ENCODE data around the gene CPNE9.

CPNE9 gene, protein sequence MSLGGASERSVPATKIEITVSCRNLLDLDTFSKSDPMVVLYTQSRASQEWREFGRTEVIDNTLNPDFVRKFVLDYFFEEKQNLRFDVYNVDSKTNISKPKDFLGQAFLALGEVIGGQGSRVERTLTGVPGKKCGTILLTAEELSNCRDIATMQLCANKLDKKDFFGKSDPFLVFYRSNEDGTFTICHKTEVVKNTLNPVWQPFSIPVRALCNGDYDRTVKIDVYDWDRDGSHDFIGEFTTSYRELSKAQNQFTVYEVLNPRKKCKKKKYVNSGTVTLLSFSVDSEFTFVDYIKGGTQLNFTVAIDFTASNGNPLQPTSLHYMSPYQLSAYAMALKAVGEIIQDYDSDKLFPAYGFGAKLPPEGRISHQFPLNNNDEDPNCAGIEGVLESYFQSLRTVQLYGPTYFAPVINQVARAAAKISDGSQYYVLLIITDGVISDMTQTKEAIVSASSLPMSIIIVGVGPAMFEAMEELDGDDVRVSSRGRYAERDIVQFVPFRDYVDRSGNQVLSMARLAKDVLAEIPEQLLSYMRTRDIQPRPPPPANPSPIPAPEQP

DNA sequence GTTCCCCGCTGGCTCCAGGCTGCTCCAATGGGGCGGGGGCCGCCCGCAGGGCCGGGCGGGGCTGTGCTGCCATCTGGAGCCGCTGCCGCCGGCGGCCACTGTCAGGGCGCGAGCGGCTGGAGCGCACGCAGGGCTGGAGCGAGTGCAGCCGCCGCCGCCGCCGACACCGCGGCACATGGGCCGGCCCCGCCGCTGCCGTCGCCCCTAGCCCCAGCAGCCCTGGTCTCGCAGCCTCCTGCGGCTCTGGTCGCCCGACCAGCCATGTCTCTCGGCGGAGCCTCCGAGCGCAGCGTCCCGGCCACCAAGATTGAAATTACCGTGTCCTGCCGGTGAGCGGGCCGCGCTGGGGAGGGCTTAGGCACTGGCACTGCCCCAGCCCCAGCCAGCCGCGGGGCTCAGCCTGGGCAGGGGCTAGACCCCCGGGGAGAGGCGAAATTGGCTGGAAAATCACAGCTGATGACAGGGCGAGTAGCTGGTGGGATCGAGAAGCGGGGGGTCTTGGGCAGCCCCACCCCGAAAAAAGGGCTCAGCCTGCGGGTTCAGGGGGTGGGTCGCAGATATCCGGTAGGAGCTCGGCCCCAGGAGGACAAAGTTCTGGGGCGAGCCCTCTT lies at the start of gene CPNE9:
Gene CPNE9, plus strand, starts transcription at position 98 of the 611 bp plus-strand sequence. Its CDS starts 164 bp downstream, at position 262.
- DNase-seq = no peak

DNA sequence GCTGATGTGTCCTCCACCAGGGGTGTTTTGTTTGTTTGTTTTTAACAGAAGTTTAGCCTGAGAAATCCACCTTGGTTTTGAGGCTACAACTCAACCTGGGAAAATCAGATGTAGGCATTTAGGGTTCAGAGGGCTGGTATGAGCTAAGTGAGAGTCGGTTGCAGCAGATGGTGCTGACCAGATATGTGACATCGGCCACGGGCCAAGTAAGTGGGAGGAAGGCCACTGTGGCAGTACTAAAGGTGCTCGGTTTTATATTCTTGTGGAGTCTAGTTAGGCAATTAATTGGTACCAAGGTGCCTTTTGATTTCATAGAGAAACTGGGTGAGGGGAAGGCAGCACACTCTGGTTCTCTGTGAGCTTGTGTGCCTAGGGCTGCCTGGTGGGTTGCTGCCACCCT lies 43.8 kb upstream of the CPNE9 start:
- DNase-seq = no peak

DNA sequence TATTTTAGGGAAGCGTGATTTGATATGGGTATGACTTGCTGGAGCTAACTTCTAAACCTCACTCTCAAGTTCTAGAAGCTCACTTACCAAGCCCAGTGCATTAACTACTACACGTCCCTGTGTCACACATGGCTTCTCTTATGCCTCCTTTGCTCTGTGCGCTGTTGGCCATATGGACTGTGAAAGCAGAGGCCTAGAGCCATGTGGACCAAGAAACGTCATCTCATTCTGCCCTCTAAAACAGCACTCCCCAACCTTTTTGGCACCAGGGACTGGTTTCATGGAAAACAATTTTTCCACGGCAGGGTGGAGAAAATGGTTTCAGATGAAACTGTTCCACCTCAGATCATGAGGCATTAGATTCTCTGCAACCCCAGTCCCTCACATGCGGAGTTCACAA lies 42.7 kb upstream of the CPNE9 start:
- DNase-seq = no peak

DNA sequence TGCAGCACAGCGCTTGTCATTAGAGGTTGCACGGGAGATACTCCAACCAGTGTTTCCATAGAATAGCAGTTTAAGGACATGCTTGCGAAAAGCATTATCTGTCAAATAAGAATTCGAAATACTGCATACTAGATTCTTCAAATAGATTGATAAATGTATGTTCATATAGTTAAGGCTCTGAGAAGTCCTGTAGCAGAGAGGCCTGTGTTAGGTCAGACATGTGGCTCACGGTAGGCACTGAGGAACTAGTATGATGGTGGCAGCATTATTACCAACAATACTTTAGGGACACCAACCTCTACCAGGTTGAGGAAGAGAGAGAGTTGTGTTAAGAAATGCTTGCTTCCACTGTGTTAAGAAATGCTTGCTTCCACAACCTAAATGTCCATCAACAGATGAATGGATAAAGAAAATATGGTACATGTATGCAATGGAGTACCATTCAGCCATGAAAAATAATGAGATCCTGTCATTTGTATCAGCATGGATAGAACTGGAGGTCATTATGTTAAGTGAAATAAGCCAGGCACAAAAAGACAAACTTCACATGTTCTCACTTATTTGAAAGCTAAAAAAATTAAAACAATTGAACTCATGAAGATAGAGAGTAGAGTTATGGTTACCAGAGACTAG lies 39.4 kb upstream of the CPNE9 start:
- DNase-seq = no peak

DNA sequence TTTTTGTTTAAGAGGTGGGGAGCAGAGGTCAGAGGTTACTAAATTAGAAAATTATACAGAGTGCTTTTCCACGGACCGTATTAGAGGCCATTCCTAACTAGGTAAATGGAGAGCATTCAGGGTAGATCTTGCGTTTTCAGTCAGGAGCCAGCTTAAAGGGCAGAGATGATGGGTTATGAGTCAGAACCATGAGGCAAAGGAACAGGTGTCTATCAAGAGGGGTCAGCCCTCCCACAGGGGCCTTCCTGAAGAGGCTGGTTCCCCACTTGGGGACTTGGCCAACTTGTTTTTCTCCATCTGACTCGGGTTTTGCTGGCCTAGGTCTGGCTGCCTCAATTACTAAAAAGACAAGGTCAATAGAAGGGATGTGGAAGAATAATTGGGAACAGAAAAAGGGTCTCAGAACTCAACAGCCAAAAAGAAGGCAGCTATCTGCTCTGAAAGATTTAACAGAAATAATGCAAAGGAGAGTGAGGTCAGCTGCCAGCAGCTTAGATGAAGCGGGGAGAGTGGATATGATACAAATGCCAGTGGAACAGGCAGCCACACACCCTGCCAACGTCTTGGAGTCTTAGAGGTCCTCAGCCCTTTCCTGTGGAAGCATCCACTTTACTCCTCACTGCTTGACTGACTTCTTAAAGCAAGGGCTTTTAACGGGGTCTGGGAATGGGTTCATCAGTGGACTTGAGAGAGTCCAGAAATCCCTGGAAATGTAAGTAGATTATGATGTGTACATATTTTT lies 36.8 kb upstream of the CPNE9 start:
- no peak for DNase-seq

DNA sequence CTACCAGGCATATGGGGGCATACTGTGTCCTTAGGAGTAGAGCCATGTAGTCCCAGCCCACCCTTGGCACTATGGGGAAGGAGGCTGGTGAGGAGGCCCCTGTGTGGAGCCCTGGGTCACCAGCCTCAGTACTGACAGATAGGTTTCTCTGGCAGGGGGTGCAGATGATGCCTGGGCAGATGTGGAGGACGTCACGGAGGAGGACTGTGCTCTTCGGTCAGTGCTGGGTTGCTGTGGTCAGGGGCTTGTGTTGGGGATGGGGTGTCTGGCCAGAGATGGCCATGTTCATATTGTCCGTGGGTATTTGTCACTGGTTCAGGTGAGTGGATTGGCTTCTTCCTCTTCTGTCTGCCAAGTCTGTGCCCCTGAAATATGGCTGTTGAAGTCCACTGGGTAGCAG lies 34.4 kb upstream of the CPNE9 start:
- DNase-seq = no peak

DNA sequence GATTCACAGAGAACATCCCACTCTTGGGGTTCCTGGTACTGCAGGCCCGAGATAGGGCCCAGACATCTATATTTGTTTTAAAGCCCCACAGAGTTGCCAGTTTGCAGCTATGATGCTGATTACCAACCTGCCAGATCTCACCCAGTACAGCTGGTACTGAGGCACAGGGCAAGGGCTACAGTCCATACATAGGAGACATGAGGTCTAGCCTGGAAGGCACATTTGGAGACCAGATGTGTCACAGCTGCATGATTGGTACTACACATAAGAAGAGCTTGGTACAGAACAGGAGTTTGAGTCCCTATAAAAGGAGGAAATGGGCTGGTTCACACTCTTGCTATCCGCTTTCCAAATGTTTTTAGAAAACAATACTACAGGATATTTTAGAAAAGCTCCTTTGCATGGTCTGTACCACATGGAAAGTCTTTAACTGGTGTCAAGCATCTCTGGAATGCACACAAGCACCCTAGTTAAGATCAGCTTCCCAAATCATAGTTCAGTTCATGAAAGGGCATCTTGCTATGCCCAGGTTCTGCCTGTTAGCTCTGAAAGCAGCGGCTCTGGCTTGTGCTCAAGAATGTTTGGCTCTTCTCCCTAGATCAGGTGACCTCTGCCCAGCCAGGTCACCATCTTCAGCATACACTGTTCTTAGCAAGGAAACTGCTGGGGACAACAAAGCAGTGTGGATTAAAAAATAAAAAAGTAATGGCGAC lies 33.8 kb upstream of the CPNE9 start:
- no peak for DNase-seq

DNA sequence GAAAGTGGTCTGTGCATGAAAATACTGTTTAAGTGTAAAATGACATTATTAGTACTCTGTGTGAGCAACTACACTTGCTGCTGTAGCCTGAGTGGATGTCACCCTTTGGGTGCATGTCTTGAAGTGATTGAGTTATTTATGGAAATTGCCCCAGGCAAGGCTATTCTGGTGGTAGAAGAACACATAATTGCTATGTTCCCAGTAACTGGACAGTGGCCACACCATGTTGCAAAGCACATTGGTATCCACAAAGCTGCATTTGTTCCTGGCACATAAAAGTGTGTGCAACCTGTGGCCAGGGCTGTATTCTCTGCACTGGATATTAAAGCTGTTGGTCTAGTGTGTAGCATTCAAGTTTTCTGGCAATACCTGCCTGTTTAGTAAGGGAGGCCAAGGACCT lies 30.6 kb upstream of the CPNE9 start:
- DNase-seq = no peak

DNA sequence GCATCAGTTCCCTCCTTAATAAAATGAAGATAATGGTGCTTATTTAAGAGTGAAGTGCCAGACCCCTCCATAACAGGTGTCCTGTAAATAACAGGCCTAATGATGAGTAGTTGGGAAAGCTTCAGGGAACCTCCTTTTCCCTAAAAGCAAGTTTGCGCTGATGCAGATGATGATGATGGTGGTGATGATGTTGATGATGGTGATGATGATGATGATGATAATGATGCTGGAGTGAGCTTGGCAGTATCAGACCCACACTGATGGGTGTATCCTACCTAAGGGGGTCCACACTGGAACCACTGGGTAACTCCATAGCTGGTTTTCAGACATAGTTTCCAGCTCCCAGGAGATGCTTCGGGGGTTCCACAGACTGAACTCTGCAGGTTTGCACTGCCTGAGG lies 29.9 kb upstream of the CPNE9 start:
- DNase-seq = no peak

DNA sequence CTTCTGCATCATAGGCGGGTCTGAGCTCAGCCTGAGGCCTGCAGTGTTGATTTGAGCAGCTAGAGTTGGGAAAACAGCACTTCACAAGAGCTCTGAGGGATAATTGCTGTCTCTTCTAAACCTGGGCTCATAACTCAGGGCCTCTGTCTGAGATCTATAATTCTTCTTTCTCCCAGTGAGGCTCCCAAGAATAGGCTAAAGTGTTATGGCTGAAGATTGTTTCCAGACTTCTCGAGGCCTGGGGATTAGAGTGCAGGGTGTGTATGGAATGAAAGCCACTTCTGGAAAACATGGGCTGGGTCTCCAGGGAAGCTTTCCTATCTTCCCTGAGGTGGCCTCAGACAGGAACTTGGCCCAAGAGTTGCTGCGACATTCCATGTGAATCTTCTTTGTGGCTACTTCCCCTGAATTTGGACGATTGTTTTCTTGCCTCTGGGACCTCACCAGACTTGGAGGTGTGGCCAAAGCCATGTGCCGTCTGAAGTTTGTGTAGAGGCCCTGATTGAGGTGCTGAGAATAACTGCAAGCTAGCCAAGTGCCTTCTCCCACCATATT lies 27.8 kb upstream of the CPNE9 start:
- no peak for DNase-seq

DNA sequence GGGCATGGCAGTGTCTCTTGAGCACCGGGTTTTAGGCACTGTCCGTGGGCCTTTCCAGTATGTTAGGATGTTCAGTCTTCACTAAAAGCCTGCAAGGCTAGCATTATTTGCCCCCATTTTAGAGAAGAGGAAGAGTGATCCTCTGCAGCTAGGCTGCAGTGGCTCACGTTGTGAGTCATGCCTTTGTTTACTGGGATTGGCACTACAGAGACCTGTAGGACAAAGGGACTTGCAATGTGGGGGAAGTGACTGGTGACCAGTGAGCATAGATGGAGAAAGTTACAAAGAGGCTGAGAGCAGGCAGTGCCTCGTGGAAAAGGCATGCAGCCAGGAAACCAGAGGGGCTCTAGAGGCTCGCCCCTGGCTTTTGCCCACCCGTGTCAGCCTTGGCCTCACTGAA lies 26.8 kb upstream of the CPNE9 start:
- DNase-seq = no peak

DNA sequence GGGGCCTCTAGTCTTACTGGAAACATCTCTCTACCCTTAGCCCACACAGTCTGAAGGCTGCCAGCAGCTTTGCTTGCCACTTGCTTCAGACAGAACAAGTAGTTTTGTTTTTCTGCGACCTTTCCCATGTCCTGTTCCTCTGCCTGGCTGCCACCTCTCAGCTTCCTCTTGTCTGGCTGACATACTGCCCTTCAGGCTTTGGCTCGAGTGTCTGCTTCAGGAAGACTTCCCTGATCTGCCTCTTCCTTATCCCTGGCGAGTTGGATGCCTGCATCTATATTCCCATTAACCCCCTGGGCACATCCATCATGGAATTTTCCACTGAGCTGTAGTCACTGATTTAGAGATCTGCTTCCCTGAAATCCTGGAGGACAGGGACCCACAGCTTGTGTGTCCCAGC lies 25.1 kb upstream of the CPNE9 start:
- no peak for DNase-seq

DNA sequence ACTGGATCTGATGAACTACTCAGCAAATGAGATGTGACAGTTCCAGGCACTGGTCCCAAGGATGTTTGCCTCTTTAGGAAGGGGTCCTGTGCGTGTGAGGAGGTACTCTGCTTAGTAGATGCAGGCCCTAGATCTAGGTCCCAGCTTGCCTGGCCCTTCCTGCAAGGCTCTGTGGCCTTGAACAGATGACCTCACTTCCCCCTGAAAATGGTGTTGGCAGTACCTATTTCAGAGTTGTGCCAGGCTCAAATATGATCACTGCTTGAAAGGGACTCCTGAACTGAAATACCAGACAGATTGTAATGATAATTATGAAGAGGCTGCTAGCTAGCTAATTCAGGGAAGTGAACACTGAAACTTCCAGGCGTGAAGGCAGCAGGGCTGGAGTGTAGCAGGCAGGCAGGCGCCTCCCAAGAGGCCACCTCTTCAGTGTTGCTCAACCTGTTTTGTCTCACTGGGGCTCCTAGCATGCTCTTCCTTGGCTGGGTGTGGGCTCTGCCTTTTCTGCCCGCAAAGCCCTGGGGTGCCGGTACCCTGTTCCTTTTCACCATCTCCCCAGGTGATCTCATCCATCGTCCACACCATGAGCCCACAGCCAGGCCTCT lies 24.1 kb upstream of the CPNE9 start:
- DNase-seq = no peak

DNA sequence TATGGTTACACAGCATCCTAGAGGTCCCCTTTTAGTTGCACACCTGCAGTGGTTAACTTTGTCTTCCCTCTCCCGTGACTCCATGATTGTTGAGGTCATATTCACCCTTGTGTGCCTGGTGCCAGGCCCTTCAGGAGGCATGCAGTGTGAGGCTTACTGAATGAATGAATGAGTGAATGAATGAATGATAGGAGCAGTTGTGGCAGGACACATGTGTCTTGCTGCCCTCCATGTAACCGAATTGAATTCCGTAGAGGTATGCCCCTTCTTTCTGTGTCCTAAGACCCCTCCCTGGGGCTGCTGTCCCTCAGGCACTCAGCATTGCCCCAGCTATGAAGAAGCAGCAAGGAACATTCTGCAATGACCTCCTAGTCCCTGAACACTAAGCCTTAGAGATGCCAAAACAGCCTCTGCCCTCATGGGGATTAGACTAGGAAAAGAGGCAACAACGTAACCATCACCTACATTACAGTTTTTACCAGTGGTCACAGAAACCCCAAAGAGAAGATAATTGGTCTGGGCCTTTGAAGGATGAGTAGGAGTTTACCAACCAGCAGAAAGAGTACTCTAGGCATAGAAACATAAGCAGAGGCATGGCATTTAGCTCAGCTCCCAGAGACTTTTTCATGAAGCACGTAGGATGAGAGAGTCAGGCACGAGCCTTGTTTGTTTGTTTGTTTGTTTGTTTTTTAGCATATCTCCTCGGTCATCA lies 22.5 kb upstream of the CPNE9 start:
- no peak for DNase-seq

DNA sequence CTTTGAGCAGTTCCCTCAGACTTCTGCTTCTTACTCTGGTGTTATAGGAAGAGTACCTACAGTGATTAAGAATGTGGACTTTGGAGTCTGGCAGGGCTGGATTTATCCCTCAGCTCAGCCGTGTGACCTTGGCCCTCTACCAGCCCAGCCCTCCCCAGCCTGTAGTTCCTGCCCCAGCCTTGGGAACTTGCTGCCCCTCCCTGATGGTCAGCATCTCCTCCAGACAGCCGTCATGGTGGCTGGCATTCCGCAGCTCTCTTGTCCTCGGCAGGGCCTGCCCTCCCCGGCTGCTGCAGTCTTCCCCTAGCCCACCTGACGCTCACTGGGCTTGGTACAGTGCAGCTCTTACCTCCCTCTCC lies 21.9 kb upstream of the CPNE9 start:
- no peak for DNase-seq

DNA sequence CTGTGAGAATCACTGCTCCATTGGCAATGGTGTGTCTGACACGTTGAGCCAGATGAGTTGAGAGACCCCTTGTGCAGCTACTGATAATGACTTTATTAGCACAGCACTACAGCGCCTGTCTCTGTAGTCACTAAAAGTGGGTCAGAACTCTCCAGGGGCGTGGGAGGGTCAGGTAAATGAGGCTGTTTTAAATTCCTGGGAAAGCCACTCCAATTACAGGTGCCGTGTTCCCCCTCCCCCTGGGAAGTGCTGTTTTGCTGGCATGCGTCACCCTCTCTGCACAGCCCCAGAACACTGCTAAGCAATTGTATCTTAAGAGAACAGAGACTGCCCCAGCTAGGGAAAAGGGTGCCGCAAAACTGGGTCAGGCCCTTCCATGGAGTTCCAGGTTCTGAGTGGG lies 21.5 kb upstream of the CPNE9 start:
- no peak for DNase-seq

DNA sequence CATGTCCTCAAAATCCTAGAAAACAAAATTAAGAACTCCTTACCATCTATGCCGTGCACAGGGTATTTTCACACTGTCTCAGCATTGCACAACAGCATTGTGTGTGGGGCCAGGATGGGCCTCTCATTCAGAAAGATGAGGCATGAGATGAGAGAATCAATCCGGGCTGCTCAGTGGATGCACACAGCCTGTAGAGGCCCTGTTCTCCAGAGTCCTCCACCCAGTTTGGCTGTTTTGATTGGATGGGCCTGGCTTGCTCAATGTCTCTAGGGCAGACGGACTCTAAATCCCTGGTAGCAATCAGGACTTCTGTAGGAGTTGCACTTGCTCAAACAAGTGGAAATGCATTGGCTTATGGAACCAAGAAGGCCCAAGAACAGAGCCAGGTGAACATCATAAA lies 20.2 kb upstream of the CPNE9 start:
- DNase-seq = no peak

DNA sequence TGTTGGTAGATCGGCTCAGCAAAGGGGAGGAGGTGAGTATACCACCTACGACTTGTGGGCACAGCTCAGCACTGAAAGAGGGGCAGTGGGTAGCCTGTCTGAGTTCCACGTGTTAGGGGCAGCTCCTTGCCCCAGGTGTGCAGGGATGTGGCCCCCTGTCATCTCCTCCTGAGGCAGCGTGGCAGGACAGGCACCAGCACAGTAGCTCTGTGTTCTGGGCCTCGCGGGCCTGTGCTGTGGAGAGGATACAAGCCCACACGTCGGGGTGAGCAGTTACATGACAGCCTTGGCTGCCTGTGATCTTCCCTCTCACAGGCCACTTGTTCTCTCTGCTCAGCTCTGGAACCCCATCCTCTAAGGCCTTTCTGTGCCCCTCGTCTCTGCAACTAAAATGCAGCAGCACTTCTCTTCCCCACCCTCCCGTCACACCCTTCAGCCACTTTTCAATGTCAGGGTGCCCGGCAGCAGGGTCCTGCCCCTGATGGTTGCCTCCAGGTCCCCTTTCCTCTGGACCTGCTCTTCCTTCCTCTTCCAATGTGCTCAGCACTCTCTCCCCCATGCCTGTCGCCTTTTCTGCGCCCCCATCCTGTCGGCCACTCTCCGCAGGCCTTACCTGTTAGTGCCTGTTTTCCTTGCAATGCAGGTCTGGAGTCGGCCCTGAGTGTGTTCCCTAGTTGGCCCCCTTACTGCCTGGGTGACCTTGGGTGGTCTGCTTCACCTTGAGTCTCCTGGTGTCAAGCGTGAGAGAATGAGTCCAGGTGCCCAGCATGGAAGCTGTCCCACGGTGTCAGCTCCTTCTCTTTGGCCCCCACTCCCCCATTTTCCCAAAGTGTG lies 18.2 kb upstream of the CPNE9 start:
- DNase-seq = no peak

DNA sequence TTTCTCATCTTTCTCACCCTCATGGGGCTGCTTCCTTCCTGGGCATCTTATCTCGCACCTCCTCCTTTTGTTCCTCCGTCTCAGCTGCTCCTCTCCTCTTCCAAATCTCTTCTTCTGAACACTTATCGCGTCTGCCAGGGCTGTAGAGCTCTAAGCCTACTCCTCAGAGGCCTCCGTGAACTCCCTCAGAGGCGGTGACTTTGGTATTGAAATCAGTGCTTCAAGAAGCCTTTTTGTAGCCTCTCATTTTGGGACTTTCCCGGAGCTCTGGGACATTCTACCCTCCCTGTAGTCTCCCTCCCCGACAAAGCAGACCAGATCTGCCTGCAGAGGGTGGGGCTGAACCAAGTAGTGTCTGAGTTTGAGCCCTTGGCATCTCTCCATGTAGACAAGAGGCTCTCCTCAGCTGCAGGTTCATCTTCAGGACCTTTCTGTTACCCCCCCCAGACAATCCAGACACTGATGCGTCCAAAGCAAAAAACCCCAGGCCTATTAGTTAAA lies 17.5 kb upstream of the CPNE9 start:
- no peak for DNase-seq

DNA sequence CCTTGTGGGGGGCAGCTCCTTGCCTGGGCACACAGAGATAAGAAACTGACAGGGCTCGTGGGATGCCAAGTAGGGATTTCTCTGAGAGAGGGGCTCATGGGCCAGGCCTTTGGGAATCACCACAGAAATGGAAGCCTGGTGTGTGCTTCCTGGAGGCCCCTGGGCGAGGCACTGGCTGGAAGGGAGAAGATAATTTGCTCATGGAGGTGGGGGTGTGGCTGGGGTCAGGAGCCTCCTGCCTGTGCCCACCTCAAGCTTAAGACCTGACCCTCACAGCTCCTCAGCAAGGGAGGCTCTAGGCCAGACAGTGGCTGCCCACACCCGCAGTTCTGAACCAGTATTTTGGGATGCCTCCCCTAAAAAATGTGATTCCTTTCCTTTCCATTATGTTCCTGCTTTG lies 16.9 kb upstream of the CPNE9 start:
- no peak for DNase-seq

Data from NCI-H510A (cell line).